GM18519 (cell line): ENCODE data around the gene SPOCD1.
A peak's percentile ranks its signal among the peaks of the same experiment; 100 is the strongest.

Experiments used
- ATAC-seq: cut with Tn5 transposase; IDR thresholded peaks from one replicate; pipeline ENCODE4 v1.9.1; 2021; ENCODE audit warnings: mild to moderate bottlenecking, moderate library complexity; ENCODE audit not compliant: unreplicated experiment, low FRiP score

Gene SPOCD1

GRCh38 chr1:31789259-31790065 is 26.4 kb downstream of the SPOCD1 start:
- no peak for ATAC-seq

- ATAC-seq: no peak
Observed at GRCh38 chr1:31788825-31789256, 27.0 kb downstream of the SPOCD1 start.

GRCh38 chr1:31788138-31788824 is 27.5 kb downstream of the SPOCD1 start:
- peak; percentile 46 for ATAC-seq

GRCh38 chr1:31787786-31788137 is 28.1 kb downstream of the SPOCD1 start:
- ATAC-seq: no peak

GRCh38 chr1:31787261-31787660 is 28.6 kb downstream of the SPOCD1 start:
- no peak for ATAC-seq

- no peak for ATAC-seq
Observed at GRCh38 chr1:31786366-31787060, 29.3 kb downstream of the SPOCD1 start.

GRCh38 chr1:31785947-31786290 is 29.9 kb downstream of the SPOCD1 start:
- no peak for ATAC-seq

GRCh38 chr1:31785020-31785946 is 30.5 kb downstream of the SPOCD1 start:
- ATAC-seq: no peak

- no peak for ATAC-seq
Observed at GRCh38 chr1:31784356-31785019, 31.3 kb downstream of the SPOCD1 start.

- no peak for ATAC-seq
Observed at GRCh38 chr1:31783846-31784245, 32.0 kb downstream of the SPOCD1 start.

- ATAC-seq: no peak
Observed at GRCh38 chr1:31782421-31783410, 33.1 kb downstream of the SPOCD1 start.

GRCh38 chr1:31781756-31782371 is 34.0 kb downstream of the SPOCD1 start:
- no peak for ATAC-seq

- no peak for ATAC-seq
Observed at GRCh38 chr1:31781138-31781755, 34.6 kb downstream of the SPOCD1 start.

GRCh38 chr1:31780632-31781031 is 35.2 kb downstream of the SPOCD1 start:
- ATAC-seq: no peak

- ATAC-seq: no peak
Observed at GRCh38 chr1:31779687-31780086, 36.1 kb downstream of the SPOCD1 start.

- no peak for ATAC-seq
Observed at GRCh38 chr1:31778763-31779488, 36.9 kb downstream of the SPOCD1 start.

- ATAC-seq: no peak
Observed at GRCh38 chr1:31776516-31776915, 39.3 kb downstream of the SPOCD1 start.
